ENCODE results near the gene PPP2R5C.

Gene PPP2R5C

GRCh38 chr14:101887219-101887618, 125.7 kb downstream of the PPP2R5C start:
- no peak for DNase-seq (ENCODE audit: low spot score)

- DNase-seq (ENCODE audit: low spot score), result no peak
Observed at GRCh38 chr14:101888182-101888581, 126.7 kb downstream of the PPP2R5C start.

GRCh38 chr14:101889366-101889765, 127.9 kb downstream of the PPP2R5C start:
- no peak for DNase-seq (ENCODE audit: low spot score)

- DNase-seq (ENCODE audit: low spot score), result no peak
Observed at GRCh38 chr14:101889898-101890297, 128.4 kb downstream of the PPP2R5C start.

- DNase-seq (ENCODE audit: low spot score), result no peak
Observed at GRCh38 chr14:101891471-101891870, 130.0 kb downstream of the PPP2R5C start.

GRCh38 chr14:101893759-101894158, 132.2 kb downstream of the PPP2R5C start:
- no peak for DNase-seq (ENCODE audit: low spot score)

- no peak for DNase-seq (ENCODE audit: low spot score)
Observed at GRCh38 chr14:101894365-101895081, 133.0 kb downstream of the PPP2R5C start.

- no peak for DNase-seq (ENCODE audit: low spot score)
Observed at GRCh38 chr14:101895256-101895655, 133.7 kb downstream of the PPP2R5C start.

- no peak for DNase-seq (ENCODE audit: low spot score)
Observed at GRCh38 chr14:101897326-101897725, 135.8 kb downstream of the PPP2R5C start.

- DNase-seq (ENCODE audit: low spot score), result no peak
Observed at GRCh38 chr14:101898416-101898815, 136.9 kb downstream of the PPP2R5C start.

- no peak for DNase-seq (ENCODE audit: low spot score)
Observed at GRCh38 chr14:101899263-101899662, 137.8 kb downstream of the PPP2R5C start.

GRCh38 chr14:101900253-101900652, 138.7 kb downstream of the PPP2R5C start:
- no peak for DNase-seq (ENCODE audit: low spot score)

GRCh38 chr14:101903111-101903561, 141.6 kb downstream of the PPP2R5C start:
- no peak for DNase-seq (ENCODE audit: low spot score)

- no peak for DNase-seq (ENCODE audit: low spot score)
Observed at GRCh38 chr14:101905614-101906013, 144.1 kb downstream of the PPP2R5C start.

- DNase-seq (ENCODE audit: low spot score), result no peak
Observed at GRCh38 chr14:101906645-101907044, 145.1 kb downstream of the PPP2R5C start.

GRCh38 chr14:101907619-101908018, 146.1 kb downstream of the PPP2R5C start:
- no peak for DNase-seq (ENCODE audit: low spot score)

- DNase-seq (ENCODE audit: low spot score), result no peak
Observed at GRCh38 chr14:101908795-101909194, 147.3 kb downstream of the PPP2R5C start.

- no peak for DNase-seq (ENCODE audit: low spot score)
Observed at GRCh38 chr14:101909371-101910096, 148.0 kb downstream of the PPP2R5C start.

- no peak for DNase-seq (ENCODE audit: low spot score)
Observed at GRCh38 chr14:101912841-101913240, 151.3 kb downstream of the PPP2R5C start.

GRCh38 chr14:101914083-101914482, 152.6 kb downstream of the PPP2R5C start:
- no peak for DNase-seq (ENCODE audit: low spot score)

- no peak for DNase-seq (ENCODE audit: low spot score)
Observed at GRCh38 chr14:101915871-101916815, 154.6 kb downstream of the PPP2R5C start.

- no peak for DNase-seq (ENCODE audit: low spot score)
Observed at GRCh38 chr14:101916816-101917412, 155.4 kb downstream of the PPP2R5C start.

All from hepatic stellate cell (primary cell).